IPS-15b (cell line): ENCODE results near the gene SYT6.
A peak's percentile ranks its signal among the peaks of the same experiment; 100 is the strongest.

Experiments
- H3K27me3 ChIP-seq: one replicate; pipeline ENCODE4 v1.6.1; 2013; ENCODE audit warnings: low read length; ENCODE audit not compliant: control insufficient read depth, insufficient read depth
- H3K36me3 ChIP-seq: one replicate; pipeline ENCODE4 v1.6.1; 2013; ENCODE audit warnings: low read length; ENCODE audit not compliant: control insufficient read depth, insufficient read depth
- H3K4me1 ChIP-seq: one replicate; pipeline ENCODE4 v1.6.1; 2013; ENCODE audit warnings: mild to moderate bottlenecking, low read length; ENCODE audit not compliant: control insufficient read depth, insufficient read depth
- H3K4me3 ChIP-seq: one replicate; pipeline ENCODE4 v1.5.1; 2013; ENCODE audit warnings: low read depth, low read length
- H3K9ac ChIP-seq: one replicate; pipeline ENCODE4 v1.6.1; 2013; ENCODE audit warnings: low read depth, mild to moderate bottlenecking, low read length
- H3K9me3 ChIP-seq: one replicate; pipeline ENCODE4 v1.6.1; 2013; ENCODE audit warnings: mild to moderate bottlenecking, low read length; ENCODE audit not compliant: control insufficient read depth, insufficient read depth

SYT6 gene

DNA sequence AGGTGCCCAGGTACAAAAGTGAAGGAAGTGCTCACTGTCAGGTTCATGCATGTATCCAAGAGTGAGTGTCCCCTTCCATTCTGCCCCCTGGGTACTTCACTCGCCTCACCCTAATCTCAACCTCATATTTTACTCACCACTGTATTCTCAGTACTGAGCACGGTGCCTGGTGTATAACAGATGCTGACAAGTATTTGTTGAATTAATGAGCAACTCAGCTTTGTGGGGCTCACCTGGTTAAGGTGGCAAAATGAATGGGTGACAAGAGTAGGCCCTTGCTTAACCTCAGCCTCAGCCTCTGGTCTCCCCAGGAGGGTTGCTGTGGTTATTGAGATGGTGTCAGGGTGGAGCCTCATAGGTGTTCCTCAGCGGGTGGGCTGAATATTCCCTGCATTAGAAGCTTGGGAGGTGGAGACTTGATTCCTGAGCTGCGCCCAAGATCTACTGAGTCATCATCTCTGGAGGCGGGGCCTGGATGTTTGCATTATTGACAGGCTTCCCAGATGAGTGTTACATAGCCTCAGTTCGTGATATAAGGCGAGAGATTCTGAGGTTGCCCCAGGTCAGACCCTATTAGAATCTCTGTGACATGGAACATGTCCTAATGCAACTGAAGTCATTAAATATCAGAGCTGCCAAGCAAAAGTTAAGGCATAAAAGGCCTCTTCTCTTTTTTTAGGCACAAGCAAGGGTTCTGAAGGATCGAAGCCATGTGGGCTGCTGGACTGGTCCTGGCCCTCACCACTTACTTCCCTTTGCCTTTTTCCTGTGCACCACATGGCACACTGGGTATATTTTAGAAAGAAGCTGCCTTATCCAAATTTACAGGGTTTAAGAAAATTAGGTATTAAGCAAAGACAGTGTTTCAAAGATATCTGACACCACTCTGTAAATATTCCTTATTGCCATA is 39.2 kb downstream of the SYT6 start:
- Histone ChIP-seq H3K4me1 (peaks cover 13% of the 10 kb centered on the region), H3K9ac (no peak overlapping the region), H3K27me3 (no peaks in the 10 kb centered on the region), H3K36me3 (peaks cover 39% of the 10 kb centered on the region), H3K9me3 (no peaks in the 10 kb centered on the region), H3K4me3 (no peak overlapping the region)

DNA sequence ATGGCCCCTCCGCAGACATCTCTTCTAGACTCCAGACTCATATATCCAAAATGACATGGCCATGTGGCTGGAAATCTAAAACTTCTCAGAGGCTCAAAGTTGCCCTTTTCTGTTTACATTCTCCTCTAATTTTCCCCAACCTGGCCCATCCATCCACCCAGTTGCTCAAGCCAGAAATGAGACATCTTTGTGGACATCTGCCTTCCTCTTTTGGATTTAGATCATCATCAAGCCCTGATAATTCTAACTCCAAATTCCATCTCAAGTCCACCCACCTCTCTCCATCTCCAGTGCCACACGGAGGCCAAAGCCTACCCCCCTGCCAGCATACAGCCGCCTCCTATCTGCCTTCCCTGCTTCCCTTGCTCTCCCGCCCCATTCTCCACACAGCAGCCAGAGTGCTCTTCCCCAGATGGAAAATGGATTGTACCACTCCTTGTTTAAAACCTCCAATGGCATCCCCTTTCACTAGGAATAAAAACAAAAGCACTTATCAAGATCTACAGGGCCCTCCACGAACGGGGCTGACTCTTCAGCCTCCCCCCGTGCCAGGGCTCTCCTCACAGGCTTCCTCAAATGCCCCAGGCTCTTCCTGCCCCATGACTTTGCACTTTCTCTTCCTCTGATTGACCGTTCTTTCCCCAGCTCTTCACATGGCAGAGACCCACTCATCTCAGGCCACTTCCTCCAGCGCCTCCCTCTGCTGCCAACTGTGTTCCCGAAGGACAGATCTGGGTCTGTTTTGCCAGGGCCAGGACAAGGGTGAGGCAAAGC is 40.1 kb downstream of the SYT6 start:
- Histone ChIP-seq H3K9ac (no peak overlapping the region), H3K36me3 (peaks cover 39% of the 10 kb centered on the region)

DNA sequence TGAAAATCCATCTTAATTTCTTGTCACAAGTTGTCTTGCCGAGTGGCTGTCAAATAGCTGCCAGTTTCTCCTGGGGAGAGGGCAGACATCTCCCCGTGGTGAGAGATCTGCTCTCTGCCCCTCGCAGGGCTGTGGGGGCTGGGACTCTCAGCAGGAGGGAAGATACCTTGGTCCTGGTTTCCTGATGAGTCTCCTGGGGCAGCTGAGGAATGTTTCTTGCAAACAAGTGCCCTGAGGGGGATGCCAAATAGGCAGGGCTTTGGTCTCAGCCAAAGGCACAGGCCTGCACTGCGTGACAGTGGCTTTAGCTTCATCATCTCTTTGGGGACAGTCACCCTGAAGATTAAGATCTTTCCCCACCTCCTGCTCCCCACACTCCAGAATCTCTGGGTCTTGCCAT is 40.9 kb downstream of the SYT6 start:
- peaks cover 39% of the 10 kb centered on the region for H3K36me3 ChIP-seq
- H3K27me3 ChIP-seq = no peaks in the 10 kb centered on the region
- no peaks in the 10 kb centered on the region for H3K9me3 ChIP-seq
- H3K9ac ChIP-seq = no peak overlapping the region
- H3K4me3 ChIP-seq = no peak overlapping the region
- peaks cover 8% of the 10 kb centered on the region for H3K4me1 ChIP-seq

More for the DNA sequence above, 40.1 kb downstream of the SYT6 start:
- peaks cover 9% of the 10 kb centered on the region for H3K4me1 ChIP-seq
- H3K9me3 ChIP-seq = no peaks in the 10 kb centered on the region
- H3K27me3 ChIP-seq = no peaks in the 10 kb centered on the region
- no peak overlapping the region for H3K4me3 ChIP-seq

DNA sequence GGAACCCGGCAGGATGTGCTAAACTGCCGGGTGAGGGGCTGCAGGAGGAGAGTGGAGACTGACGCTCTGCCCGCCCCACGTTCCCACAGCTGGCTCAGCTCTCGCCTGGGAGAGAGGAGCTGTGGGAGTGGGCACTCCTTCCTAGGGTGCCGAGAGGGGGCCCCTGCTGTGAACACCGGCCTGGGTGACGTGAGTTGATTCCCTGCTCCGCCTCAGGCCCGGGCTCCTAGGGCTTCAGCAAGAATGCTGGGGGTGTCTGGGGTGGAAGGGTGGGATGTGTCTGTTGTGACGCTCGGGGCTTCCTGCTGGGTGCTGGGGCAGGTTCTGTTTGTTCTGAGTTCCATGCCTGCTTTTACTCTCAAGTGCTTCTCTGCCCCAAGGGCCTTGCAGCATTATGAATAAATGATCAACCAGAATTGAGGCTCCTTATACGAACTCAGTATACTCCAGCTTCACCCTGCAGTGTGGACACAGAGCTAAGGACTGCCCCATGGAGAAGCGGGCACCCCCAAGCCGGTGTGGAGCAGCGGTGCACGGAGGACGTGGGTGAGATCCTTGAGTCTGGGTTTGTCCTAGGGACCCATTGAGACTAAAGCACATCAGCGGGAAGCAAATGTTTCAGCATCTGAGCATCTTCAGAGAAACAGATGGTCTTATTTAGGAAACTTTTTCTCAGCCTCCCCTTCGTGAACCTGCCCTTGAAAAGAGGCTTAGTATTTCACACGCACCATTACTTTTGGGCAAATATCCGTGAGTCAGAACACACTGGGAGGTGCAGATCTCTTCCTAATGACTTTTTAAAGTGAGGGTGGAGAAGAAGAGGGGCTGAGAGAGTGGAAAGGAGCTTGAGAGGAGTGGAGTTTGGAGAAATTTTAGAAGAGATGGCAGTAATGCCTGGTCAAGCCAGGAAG is 41.7 kb downstream of the SYT6 start:
- H3K9ac ChIP-seq = no peak overlapping the region
- no peak overlapping the region for H3K4me3 ChIP-seq
- peaks cover 32% of the 10 kb centered on the region for H3K36me3 ChIP-seq
- H3K4me1 ChIP-seq = peaks cover 8% of the 10 kb centered on the region
- H3K9me3 ChIP-seq = no peaks in the 10 kb centered on the region
- no peaks in the 10 kb centered on the region for H3K27me3 ChIP-seq

DNA sequence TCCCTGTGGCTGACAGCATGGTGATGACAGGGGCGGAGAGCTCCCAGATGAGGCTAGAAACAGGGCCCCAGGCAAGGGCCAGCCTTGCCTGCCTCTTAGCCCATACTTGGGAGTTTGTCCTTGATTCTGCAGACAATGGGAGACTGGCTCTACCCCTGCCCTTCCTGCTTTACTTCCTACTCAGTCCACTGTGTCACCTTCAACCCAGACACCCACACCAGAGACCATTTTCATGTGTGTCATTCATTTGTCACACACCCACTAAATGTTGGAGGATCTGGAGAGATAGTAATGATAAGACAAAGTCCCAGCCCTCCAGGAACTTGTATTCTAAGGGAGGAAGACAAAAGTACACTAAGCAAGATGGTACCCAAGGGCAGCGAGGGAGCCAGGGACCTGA is 43.7 kb downstream of the SYT6 start:
- no peak overlapping the region for H3K9ac ChIP-seq
- H3K4me1 ChIP-seq = peaks cover 11% of the 10 kb centered on the region
- H3K27me3 ChIP-seq = no peaks in the 10 kb centered on the region
- H3K4me3 ChIP-seq = no peak overlapping the region
- peaks cover 28% of the 10 kb centered on the region for H3K36me3 ChIP-seq
- H3K9me3 ChIP-seq = no peaks in the 10 kb centered on the region

DNA sequence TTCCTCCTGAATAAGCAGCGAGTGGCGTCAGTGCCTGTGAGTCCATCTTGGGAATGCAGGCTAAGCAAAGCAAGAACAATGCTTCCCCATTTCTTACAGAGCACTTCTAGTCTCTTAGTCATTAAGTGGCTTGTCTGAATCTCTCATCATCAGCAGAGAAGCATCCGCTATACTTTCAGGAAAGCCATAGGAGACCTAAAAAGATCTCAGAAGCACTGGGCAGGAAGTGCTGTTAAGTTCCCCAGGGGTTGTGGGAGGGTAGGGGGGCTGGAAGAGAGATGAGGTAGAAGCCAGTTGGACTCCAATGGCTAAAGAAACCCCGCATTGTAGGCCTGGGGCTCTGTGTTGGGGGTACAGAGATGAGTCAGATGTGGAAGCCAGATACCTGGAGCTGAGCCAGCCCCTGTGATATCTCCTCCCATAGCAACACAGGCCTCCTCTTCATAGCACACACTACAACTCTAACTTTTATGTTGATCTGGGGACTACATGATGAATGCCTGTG is 44.9 kb downstream of the SYT6 start:
- no peaks in the 10 kb centered on the region for H3K27me3 ChIP-seq
- H3K4me1 ChIP-seq = peaks cover 6% of the 10 kb centered on the region
- peaks cover 30% of the 10 kb centered on the region for H3K36me3 ChIP-seq
- H3K9me3 ChIP-seq = no peaks in the 10 kb centered on the region
- H3K9ac ChIP-seq = no peak overlapping the region
- H3K4me3 ChIP-seq = no peak overlapping the region

DNA sequence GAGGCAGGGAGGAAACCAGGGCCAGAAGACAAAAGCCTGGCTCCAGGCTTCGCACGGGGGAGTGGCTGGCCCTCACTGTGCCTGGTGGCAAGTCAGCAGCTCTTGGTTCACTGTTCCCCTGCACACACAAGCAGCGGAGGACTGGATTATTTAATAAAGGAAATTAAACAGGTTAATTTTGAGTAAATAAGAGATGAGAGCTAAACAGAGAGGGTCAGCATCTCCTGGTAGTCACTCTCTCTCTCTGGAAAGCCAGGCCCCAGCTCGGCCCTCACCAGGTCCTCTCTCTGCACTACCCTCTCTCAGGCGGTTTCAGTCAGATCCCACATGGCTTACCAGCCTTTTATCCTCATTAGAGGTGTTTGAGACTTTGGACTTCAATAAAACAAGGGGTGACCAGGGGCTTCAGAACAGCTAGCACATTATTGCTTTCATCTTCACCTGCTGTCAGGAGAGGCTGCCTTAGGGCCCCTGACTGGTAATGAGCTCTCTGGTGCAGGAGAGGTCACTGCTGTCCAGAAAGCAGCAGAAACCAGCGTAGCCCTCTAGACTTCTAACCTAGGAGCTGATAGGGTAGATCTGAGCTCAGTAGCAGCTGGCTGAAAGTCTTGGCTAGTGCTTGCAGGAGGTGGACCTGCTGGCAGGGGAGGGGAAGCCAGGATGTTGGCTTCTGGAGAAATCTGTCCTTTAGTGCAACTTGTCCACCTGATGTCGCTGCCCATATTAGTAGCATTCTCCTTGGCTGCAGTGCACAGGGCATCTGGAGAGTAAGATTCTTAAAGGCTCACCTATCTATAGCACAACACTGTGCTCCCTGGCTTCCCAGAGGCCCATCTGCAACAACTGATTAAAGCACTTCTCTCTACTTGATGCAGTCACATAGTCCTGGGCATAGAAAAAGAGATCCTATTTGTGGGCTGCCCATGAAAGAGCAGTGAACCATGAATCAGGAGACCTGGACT is 45.9 kb downstream of the SYT6 start:
- Histone ChIP-seq H3K36me3 (peaks cover 36% of the 10 kb centered on the region), H3K9ac (peak overlapping the region; percentile 8), H3K4me1 (peaks cover 3% of the 10 kb centered on the region), H3K4me3 (no peak overlapping the region), H3K9me3 (no peaks in the 10 kb centered on the region), H3K27me3 (no peaks in the 10 kb centered on the region)

DNA sequence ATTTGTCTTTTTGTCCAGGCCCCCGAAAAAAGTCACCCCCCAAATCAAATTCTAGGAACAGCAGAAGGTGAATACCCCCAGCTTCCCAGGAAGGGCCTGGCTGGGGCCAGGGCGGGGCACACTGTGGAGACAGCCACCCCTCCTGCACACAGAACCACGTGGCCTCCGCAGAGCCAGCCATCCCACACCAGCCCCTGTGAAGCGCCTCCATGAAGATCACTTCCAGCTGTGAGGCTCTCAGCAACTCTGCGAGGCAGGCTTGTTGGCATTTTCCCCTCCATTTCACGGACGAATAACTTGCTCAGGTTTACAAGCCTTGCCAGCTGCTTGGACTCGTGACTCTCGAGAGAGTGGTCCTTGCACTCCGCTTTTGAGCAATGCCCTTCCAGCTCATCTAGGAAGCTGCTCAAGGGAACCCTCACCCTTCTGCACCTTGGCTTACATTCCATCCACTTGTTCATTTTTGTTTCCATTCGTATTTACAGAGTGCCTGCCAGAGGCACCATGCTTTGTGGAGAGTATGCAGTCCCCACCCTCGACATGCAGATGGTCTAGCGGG is 48.2 kb downstream of the SYT6 start:
- Histone ChIP-seq H3K4me1 (peaks cover 3% of the 10 kb centered on the region), H3K4me3 (no peak overlapping the region), H3K36me3 (peaks cover 32% of the 10 kb centered on the region), H3K27me3 (no peaks in the 10 kb centered on the region), H3K9me3 (no peaks in the 10 kb centered on the region), H3K9ac (no peak overlapping the region)

DNA sequence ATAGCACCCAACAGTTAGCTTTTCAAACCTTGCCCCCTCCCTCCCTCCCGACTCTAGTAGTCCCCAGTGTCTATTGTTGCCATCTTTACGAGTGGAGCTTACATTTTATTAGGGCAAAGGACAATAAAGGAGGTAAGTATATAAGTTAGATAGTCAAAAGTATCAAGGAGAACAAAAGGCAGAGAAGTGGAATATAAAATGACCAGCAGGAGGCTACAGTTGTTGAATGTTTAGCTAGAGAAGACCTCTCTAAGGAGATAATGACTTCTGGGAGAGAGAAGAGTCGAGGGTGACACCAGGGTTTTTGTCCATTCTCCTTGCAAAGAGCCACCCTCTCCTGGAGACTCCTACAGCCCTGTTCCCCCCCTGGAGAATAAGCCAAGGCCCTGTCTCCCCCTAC is 48.7 kb downstream of the SYT6 start:
- no peaks in the 10 kb centered on the region for H3K9me3 ChIP-seq
- peaks cover 3% of the 10 kb centered on the region for H3K4me1 ChIP-seq
- H3K4me3 ChIP-seq = no peak overlapping the region
- no peaks in the 10 kb centered on the region for H3K27me3 ChIP-seq
- peaks cover 29% of the 10 kb centered on the region for H3K36me3 ChIP-seq
- no peak overlapping the region for H3K9ac ChIP-seq

DNA sequence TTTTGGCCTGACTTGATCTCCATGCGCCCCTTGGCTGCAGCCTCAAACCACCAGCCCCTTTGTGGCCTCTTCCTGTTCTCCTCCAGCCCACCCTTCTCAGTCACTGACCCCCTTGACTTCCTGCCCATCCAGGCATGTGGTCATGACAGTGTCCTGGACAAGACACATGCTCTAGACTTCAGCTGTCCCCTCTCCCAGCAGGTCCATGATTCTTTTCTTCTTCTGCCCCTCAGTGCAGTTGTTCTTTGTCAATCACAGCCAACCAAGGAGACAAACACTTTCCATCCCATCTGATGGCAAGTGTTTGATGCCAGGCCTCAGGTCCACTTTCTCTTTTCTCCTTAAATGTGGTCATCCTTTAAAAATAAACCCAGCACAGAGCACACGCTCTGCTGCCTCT is 49.7 kb downstream of the SYT6 start:
- Histone ChIP-seq H3K4me1 (peaks cover 3% of the 10 kb centered on the region), H3K36me3 (peaks cover 38% of the 10 kb centered on the region), H3K4me3 (no peak overlapping the region), H3K27me3 (no peaks in the 10 kb centered on the region), H3K9me3 (no peaks in the 10 kb centered on the region), H3K9ac (no peak overlapping the region)
